ENCODE measurements around the gene PER1.

PER1 gene

DNA sequence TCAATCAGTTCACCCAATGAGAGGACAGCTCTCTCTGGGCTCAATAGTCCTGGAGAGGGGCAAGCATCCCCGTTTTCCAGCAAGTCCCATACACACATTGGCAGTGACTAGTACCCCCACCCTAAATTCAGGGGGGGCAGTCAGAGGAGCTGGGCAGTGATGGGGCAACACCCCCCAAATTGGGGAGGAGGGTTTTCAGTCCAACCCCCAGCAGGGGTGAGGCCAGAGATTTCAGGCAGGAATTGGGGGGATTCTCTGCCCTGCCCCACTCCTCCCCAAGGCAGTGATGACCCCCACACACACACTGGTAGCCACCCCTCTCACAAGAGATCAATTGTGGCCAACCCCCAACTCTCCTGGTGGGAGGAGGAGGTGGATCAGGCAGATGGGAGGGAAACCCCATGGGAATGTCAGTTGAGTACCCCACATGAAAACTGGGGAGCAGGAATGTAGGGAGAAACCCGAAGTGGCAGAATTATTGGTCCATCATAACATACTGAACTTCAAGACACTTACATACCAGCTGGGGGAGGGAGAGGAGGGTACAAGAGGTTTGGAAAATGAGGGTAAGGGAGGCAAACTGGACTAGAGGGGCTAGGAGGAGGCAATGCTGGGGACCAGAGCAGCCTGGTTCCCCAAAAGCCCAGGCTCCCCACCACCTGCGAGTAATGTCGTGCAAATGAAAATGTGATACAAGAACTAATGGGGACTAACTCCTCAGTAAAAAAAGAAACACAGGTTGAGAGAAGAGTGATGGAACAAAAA is 7.4 kb upstream of the PER1 start:
- H3K4me1 Mint-ChIP-seq = peaks cover 51% of the 10 kb centered on the region
- H3K9me3 Mint-ChIP-seq = no peaks in the 10 kb centered on the region
- peak overlapping the region; percentile 88 for H3K27ac Mint-ChIP-seq
- H3K4me3 Mint-ChIP-seq = peak overlapping the region; percentile 53
- H3K36me3 Mint-ChIP-seq = no peaks in the 10 kb centered on the region
- no peaks in the 10 kb centered on the region for H3K27me3 Mint-ChIP-seq

DNA sequence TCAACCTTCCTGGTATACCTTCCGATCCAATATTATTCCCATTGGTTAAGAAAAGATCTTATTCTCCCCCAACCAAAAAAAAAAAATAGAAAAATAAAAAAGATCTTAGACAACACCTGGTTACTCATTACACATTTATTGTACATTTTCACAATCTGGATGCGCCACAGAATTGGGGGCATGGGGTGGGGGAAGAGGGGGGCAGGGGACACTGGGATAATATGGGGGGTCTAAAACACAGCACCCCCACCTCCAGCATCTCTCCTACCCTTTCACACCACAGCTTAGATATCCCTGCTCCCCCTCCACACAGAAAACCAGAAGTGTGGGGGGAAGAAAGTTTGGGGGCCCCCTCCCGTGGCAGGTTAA is 6.8 kb upstream of the PER1 start:
- Mint-ChIP-seq H3K4me3 (peak overlapping the region; percentile 70), H3K36me3 (no peaks in the 10 kb centered on the region), H3K4me1 (peaks cover 45% of the 10 kb centered on the region)

DNA sequence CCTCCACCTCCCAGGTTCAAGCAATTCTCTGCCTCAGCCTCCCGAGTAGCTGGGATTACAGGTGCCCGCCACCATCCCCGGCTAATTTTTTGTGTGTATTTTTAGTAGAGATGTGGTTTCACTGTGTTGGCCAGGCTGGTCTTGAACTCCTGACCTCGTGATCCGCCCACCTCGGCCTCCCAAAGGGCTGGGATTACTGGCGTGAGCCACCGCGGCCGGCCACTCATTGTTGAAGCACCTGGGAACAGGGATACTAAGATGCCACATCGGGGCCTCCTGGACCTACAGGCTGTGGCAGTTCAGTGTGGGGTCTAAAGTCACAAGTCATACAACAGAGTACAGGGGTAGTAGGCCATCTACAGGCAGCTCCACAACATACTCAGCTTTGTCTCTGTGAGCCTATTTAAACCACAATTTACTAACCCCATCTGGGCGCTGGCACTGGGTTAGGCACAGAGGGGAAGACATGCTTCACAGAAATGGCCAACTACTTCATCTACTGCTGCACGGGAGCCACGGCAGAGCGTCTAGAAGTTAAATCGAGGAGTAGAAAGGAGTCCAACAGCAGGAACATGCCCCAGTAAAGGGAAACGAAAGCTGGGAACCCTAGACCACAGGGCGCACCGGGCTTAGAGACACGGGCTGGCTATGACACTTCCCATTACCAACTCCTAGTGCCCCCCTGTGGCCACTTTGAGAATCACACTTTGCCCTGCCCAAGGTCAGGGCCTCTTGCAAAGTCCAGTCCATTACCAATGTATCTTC is 6.2 kb upstream of the PER1 start:
- Mint-ChIP-seq H3K4me3 (peak overlapping the region; percentile 70), H3K4me1 (peaks cover 39% of the 10 kb centered on the region), H3K27me3 (no peaks in the 10 kb centered on the region), H3K36me3 (no peaks in the 10 kb centered on the region), H3K9me3 (no peaks in the 10 kb centered on the region), H3K27ac (peak overlapping the region; percentile 73)

More for the DNA sequence above, 6.8 kb upstream of the PER1 start:
- Mint-ChIP-seq H3K27me3 (no peaks in the 10 kb centered on the region), H3K9me3 (no peaks in the 10 kb centered on the region), H3K27ac (peak overlapping the region; percentile 73)

DNA sequence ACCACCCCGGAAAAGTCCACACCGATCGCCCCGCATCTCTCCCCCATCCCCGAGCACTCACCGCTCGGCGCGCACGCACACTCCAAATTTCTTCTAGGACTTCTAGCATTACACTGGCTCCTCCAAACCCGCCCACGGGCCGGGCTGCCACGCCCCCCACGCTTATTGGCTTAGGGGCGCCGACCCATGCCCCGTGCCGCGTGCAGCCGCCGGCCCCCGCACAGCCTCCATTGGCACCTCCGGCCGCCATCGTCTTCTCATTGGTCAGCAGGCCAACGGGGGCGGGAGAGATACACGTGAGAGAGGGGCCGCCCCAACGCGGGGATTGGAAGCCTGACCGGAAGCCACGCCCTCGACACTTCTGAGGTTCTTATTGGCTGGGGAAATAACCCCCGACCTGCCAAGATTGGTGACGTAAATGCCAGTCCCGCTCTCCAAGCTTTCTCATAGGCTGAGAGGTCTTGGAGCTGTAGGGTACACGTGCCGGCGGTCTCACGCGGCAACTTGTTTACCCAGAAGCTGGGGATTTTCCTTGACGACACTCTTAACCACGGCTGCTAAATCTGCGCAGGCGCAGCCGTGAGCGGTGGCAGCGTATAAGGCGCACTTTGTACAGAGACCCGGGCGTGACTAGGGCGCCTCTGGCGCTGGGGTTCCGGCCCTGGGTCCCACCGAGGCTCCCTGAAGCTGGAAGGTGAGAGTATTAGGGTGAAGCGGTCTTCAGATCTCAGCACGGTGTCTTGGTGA is 4.2 kb upstream of the PER1 start:
- Mint-ChIP-seq H3K27ac (no peak overlapping the region), H3K4me3 (no peak overlapping the region), H3K36me3 (peaks cover 1% of the 10 kb centered on the region), H3K4me1 (peaks cover 36% of the 10 kb centered on the region), H3K9me3 (no peaks in the 10 kb centered on the region), H3K27me3 (no peaks in the 10 kb centered on the region)

DNA sequence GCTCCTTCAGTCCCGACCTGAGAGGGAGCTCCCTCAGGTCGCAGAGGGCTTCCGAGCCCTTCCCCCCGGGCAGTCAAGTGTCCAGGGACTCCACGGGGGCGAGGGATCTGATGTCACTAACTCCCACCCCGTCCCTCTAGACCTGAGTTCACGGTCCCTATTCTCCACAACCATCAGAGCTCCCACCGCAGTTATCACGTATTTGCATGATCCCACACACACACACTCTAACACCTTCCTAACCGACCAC is 3.7 kb upstream of the PER1 start:
- no peaks in the 10 kb centered on the region for H3K27me3 Mint-ChIP-seq
- no peak overlapping the region for H3K4me3 Mint-ChIP-seq

DNA sequence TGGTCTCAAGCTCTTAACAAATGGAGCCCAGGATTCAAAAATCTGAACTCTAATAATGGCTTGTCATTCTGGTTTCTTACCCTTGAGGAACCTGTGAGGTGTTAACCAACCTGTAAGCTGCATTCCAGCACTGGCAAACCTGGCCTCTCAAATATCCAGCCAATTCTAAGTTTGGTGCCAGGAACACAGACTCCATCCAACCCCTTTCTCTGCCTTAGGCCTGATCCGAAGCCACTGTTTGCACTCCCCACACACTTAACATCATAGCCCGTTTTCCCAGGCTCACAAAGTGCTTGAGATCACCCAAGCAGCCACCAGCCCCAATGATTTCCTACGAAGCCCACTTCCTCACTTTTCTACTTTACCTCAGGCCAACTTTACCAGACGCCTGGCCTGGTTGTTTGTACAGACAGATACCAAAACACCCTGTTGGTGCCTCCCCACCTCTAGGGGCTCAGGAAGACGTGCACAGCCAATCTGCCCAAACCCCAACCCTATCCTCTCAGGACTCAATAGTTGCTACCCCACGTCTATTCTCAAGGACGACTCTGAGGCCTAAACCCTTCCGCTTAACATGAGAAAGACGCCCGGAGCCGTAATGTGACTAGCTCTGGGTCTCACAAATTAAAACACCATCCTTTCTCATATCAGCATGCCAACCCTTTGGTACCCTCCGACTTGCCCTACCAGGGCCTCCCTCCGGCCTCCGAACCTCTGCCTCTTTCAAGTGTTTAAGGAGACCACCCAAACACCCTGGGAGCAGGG is 3.2 kb upstream of the PER1 start:
- H3K27ac Mint-ChIP-seq = no peak overlapping the region
- no peak overlapping the region for H3K4me3 Mint-ChIP-seq
- no peaks in the 10 kb centered on the region for H3K9me3 Mint-ChIP-seq
- peaks cover 35% of the 10 kb centered on the region for H3K4me1 Mint-ChIP-seq
- H3K27me3 Mint-ChIP-seq = no peaks in the 10 kb centered on the region
- peaks cover 1% of the 10 kb centered on the region for H3K36me3 Mint-ChIP-seq

More for the DNA sequence above, 3.7 kb upstream of the PER1 start:
- no peak overlapping the region for H3K27ac Mint-ChIP-seq
- peaks cover 35% of the 10 kb centered on the region for H3K4me1 Mint-ChIP-seq
- no peaks in the 10 kb centered on the region for H3K9me3 Mint-ChIP-seq
- peaks cover 1% of the 10 kb centered on the region for H3K36me3 Mint-ChIP-seq

DNA sequence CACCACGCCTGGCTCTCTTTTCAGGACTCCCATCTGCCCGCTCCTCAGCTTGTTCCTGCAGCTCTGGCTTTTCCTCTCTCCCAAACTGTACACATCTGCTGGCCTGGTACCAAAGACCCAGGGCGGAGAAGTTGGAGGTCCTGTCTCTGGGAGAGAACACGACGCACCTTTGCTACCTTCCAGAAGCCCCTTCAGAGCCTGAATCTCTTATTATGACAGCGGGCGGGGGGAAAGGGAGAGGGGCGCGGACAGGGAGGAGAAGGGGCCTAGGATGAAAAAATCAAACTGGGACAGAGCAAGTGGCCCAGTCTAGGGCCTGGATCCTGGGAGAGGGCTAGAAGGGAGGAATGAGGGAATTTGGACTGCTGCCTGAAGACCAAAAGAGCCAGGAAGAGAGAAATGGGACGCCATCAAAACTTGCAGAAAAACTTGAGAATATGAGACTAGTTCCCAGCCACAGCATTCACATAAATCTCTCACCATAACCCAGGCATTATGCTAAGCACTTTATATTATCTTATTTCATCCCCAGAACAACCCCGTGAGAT is 2.5 kb upstream of the PER1 start:
- H3K4me3 Mint-ChIP-seq = no peak overlapping the region
- H3K9me3 Mint-ChIP-seq = no peaks in the 10 kb centered on the region
- no peak overlapping the region for H3K27ac Mint-ChIP-seq
- H3K27me3 Mint-ChIP-seq = no peaks in the 10 kb centered on the region
- H3K36me3 Mint-ChIP-seq = peaks cover 1% of the 10 kb centered on the region
- H3K4me1 Mint-ChIP-seq = peaks cover 35% of the 10 kb centered on the region

DNA sequence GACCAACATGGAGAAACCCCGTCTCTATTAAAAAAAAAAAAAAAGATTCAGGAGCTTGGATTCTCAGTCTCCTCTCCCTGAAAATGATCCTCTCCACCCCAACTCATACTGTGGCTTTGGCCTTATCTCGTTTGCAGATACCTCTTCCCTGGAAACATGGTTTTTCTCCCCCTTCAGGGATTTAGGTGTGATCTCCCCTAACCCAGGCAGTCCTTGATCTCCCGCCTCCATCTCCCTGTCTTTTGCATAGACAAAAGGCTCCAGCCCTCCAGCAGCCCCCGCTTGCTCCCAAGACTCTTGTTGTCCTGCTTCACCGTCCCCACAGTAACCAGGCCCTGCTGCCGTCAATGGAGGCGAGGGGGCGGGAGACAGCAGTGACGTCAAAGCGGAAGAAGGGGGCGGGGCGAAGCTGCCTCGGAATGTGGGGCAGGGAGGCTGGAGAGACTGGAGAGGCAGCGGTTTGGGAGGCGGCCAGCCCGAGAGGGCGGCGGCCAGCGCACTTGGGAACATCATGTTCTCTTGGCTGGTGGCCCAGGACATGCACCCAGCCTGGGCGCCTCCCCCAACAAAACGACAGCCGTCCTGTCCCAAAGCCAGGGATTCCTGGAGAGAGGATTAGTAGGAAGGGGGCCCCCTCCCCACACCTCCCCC is 1.9 kb upstream of the PER1 start:
- no peak overlapping the region for H3K27ac Mint-ChIP-seq
- H3K4me3 Mint-ChIP-seq = no peak overlapping the region
- peaks cover 1% of the 10 kb centered on the region for H3K36me3 Mint-ChIP-seq
- H3K27me3 Mint-ChIP-seq = no peaks in the 10 kb centered on the region
- H3K9me3 Mint-ChIP-seq = no peaks in the 10 kb centered on the region
- H3K4me1 Mint-ChIP-seq = peaks cover 33% of the 10 kb centered on the region

DNA sequence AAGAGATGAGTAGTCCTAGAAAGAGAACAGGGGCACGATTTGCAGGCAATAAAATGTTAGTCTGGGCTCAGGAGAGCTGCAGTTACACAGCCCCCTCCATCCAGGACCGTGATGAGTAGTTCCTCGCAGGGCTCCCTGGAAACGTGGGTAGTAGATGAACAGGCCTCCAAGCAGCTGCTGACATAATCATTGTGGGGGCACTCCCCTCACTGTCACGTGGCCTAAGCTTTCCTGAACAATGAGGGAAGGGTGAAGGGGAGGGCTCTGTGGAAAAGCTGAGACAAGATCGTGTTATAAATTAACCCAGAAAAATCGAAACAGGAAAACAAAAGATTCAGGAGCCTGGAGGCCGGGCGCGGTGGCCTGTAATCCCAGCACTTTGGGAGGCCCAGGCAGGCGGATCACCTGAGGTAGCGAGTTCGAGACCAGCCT is 1.3 kb upstream of the PER1 start:
- H3K27ac Mint-ChIP-seq = no peak overlapping the region

DNA sequence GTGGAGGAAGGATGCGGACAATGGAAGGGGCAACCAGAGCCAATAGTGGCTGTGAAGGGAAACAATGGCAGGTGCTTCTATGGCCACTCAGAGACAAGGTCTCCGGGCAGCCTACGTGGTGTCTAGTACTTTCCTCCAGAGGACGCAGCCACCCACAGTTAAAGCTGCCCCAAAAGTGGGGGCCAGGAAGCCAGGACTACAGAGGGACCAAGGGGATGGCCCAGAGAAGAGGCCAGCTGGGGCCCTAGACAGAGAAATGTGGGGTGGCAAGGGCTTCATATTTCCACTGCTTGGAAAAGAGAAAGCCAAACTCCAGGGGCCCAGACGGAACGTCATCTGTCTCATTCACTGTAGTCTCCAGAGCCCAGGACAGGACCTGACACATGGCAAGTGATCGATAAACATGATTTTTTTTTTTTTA is 837 bp upstream of the PER1 start:
- Mint-ChIP-seq H3K27me3 (no peaks in the 10 kb centered on the region), H3K9me3 (no peaks in the 10 kb centered on the region), H3K36me3 (peaks cover 6% of the 10 kb centered on the region), H3K27ac (no peak overlapping the region), H3K4me3 (peak overlapping the region; percentile 88), H3K4me1 (peaks cover 25% of the 10 kb centered on the region)

More for the DNA sequence above, 1.3 kb upstream of the PER1 start:
- peaks cover 28% of the 10 kb centered on the region for H3K4me1 Mint-ChIP-seq
- H3K9me3 Mint-ChIP-seq = no peaks in the 10 kb centered on the region
- peaks cover 2% of the 10 kb centered on the region for H3K36me3 Mint-ChIP-seq
- peak overlapping the region; percentile 88 for H3K4me3 Mint-ChIP-seq
- no peaks in the 10 kb centered on the region for H3K27me3 Mint-ChIP-seq

DNA sequence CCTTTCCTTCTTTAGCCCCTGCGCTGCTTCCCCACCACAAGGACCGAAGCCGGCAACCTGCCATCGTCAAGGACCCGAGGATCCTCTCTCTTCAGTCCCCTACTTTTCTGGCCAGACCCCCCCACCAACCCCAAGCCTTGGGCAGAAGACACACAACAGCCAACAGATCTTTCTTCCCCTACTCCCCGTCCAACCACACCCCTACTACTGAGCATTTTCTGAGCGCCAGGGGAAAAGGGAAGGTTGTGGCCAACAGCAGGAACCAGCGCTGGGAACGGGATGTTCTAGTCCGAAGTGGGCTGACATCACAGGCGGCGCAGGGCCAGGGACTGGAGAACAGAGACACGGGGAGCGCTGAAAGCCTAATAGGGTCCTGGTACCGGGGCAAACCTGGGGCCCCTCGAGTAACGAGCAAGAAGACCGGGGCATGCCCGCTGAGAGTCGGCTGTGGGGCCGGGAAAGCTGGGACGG is 528 bp downstream of the PER1 start:
- Mint-ChIP-seq H3K27me3 (no peaks in the 10 kb centered on the region), H3K36me3 (peaks cover 10% of the 10 kb centered on the region), H3K4me1 (peaks cover 29% of the 10 kb centered on the region), H3K9me3 (no peaks in the 10 kb centered on the region), H3K4me3 (peak overlapping the region; percentile 88), H3K27ac (peak overlapping the region; percentile 83)

DNA sequence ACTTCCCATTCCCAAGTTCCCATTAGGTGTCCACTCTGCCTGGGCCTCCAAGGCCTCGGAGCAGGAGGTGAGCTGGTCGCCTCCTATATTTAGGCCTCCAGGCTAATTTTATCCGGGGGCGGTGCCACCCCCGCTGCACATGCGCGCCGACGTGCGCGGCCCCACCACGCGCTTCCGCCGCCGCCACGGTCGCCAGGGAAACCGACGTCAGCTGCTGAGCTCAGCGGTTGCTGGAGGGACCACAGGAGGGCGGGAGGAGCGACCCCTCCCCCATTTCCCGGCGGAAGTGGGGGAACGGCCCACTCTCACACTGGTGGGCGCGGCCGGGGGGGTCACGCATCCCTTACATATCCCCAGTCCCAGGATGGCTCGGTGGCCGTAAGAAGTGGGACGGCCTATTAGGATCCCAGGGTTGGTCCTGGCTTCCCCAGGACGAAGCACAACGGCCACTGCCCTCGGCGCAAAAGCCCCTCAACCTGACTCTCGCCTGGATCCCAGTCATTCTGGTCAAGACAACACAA is 1.0 kb downstream of the PER1 start:
- H3K4me3 Mint-ChIP-seq = peak overlapping the region; percentile 88
- H3K36me3 Mint-ChIP-seq = peaks cover 15% of the 10 kb centered on the region
- peak overlapping the region; percentile 83 for H3K27ac Mint-ChIP-seq
- H3K9me3 Mint-ChIP-seq = no peaks in the 10 kb centered on the region
- H3K4me1 Mint-ChIP-seq = peaks cover 32% of the 10 kb centered on the region
- no peaks in the 10 kb centered on the region for H3K27me3 Mint-ChIP-seq

DNA sequence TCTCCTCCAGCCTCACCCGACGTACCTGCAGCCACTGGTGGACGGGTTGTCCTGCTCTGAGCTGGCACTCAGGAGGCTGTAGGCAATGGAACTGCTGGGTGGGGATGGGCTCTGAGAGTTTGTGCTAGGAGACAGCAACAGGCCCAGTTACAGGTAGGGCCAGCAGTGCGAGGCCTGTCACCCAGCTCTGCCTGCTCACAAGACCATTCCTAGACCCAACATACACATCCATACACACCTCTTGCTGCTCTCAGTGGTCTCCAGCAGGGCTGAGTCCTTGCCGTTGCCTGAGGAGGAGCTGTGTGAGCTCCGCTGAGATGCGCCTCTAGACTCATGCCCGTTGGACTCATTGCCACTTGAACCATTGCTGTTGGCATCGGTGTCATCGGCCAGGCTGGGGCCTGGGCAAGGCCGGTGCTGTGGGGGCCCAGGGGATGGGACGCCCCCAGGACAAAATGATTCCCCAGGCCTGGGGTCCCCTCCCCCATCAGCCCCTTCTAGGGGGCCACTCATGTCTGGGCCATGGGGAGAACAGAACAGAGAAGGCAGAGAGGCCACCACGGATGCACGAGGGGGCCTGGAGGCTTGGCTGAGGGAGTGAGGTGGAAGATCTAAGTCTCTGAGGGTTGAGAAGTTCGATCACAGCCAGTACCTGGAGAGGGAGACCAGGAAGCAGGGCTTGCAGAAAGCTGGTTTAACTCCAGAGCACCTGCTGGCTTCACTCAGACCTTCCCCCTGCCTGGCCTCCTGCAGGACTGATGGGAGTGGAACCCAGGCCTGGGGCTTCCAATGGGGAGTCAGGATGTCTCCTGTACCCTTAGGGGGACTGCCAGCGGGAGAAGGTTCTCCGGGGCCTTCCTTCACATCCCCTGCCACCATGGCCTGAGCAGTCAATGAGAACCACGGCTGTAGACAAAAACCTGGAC is 1.7 kb downstream of the PER1 start:
- Mint-ChIP-seq H3K4me1 (peaks cover 32% of the 10 kb centered on the region), H3K36me3 (peaks cover 16% of the 10 kb centered on the region), H3K4me3 (peak overlapping the region; percentile 88), H3K27me3 (no peaks in the 10 kb centered on the region), H3K27ac (peak overlapping the region; percentile 84), H3K9me3 (no peaks in the 10 kb centered on the region)
